AG04449 (cell line): ENCODE measurements around the gene ADAM23.

Source experiments
- CTCF ChIA-PET: fragments of 350-600 bp; formaldehyde crosslinking; extraction: SDS; loops from one replicate; lab custom pipeline; 2021; ENCODE audit warnings: antibody characterized with exemption; lab: Yijun Ruan, JAX
- POLR2A ChIA-PET: fragments of 400-600, 350-600 bp; formaldehyde crosslinking; extraction: SDS; loops from one replicate; lab custom pipeline; 2020; ENCODE audit warnings: antibody characterized with exemption, inconsistent platforms; lab: Yijun Ruan, JAX
- DNase-seq: peaks from one replicate; pipeline ENCODE4 v3.0.0-alpha.2; 2010; ENCODE audit warnings: low read depth, low spot score
- H3K4me3 ChIP-seq: 2 replicates; pipeline ENCODE4 v1.5.1; 2011; ENCODE audit warnings: low read depth, mild to moderate bottlenecking, control low read depth, low read length
- CTCF ChIP-seq: IDR thresholded peaks from one replicate; pipeline ENCODE4 v1.5.1; 2011; ENCODE audit warnings: mild to moderate bottlenecking, moderate library complexity, low read length, control low read depth, inconsistent platforms; ENCODE audit not compliant: insufficient read depth; ENCODE audit errors: missing control alignments

Gene ADAM23

GRCh38 chr2:206573793-206574192 lies 130.5 kb downstream of the ADAM23 start:
- CTCF ChIA-PET, result interaction anchor here (2.8 kb wide), 1 partner anchor 15 kb away, joined by 10 read pairs; no protein-coding TSS in a partner anchor
- no peak for TF ChIP-seq CTCF
- DNase-seq, result no peak
- POLR2A ChIA-PET, result no interaction called here
- no peak overlapping the region for H3K4me3 ChIP-seq

GRCh38 chr2:206584323-206585116 lies 141.2 kb downstream of the ADAM23 start:
- CTCF ChIA-PET, result no interaction called here
- no peak for DNase-seq

GRCh38 chr2:206585335-206585734 lies 142.0 kb downstream of the ADAM23 start:
- no peak for DNase-seq
- CTCF ChIA-PET, result no interaction called here
- POLR2A ChIA-PET, result no interaction called here

More at GRCh38 chr2:206584323-206585116, 141.2 kb downstream of the ADAM23 start:
- POLR2A ChIA-PET, result interaction anchor here (0.7 kb wide), 1 partner anchor 26 kb away, joined by 3 read pairs; no protein-coding TSS in a partner anchor
- TF ChIP-seq CTCF, result no peak
- no peak overlapping the region for H3K4me3 ChIP-seq

GRCh38 chr2:206586609-206587008 lies 143.3 kb downstream of the ADAM23 start:
- ChIA-PET CTCF (no interaction called here), POLR2A (no interaction called here)
- no peak for TF ChIP-seq CTCF
- no peak overlapping the region for H3K4me3 ChIP-seq
- no peak for DNase-seq

More at GRCh38 chr2:206585335-206585734, 142.0 kb downstream of the ADAM23 start:
- no peak overlapping the region for H3K4me3 ChIP-seq
- no peak for TF ChIP-seq CTCF

- H3K4me3 ChIP-seq, result no peak overlapping the region
- POLR2A ChIA-PET, result no interaction called here
- no peak for TF ChIP-seq CTCF
- CTCF ChIA-PET, result no interaction called here
- DNase-seq, result no peak
Observed at GRCh38 chr2:206597717-206598218, 154.4 kb downstream of the ADAM23 start.

- no peak for DNase-seq
- CTCF ChIA-PET, result no interaction called here
- H3K4me3 ChIP-seq, result no peak overlapping the region
Observed at GRCh38 chr2:206603243-206603642, 159.9 kb downstream of the ADAM23 start.

More at GRCh38 chr2:206603243-206603642, 159.9 kb downstream of the ADAM23 start:
- POLR2A ChIA-PET, result no interaction called here
- no peak for TF ChIP-seq CTCF
